DOHH2 (cell line): ENCODE data around the gene KCNK1.

ENCODE experiments used
- H3F3A ChIP-seq: fragments of 200-600 bp; sonication (generic), shearing (Covaris generic); 2 replicates; pipeline ENCODE4 v1.6.0; 2016; ENCODE audit warnings: antibody characterized with exemption, mild to moderate bottlenecking; ENCODE audit not compliant: control insufficient read depth, insufficient read depth
- H3K27ac ChIP-seq: fragments of 200-600 bp; sonication (generic); 2 replicates; pipeline ENCODE4 v1.5.1; 2014; ENCODE audit warnings: low read depth, mild to moderate bottlenecking, low read length, moderate library complexity
- H3K27me3 ChIP-seq: fragments of 200-600 bp; sonication (generic); 2 replicates; pipeline ENCODE4 v1.6.1; 2014; ENCODE audit warnings: mild to moderate bottlenecking, low read length, mixed read lengths; ENCODE audit not compliant: control insufficient read depth
- H3K36me3 ChIP-seq: fragments of 200-600 bp; sonication (generic); 2 replicates; pipeline ENCODE4 v1.6.1; 2014; ENCODE audit warnings: mild to moderate bottlenecking, low read length, moderate library complexity, mixed read lengths; ENCODE audit not compliant: control insufficient read depth
- H3K4me1 ChIP-seq: fragments of 200-600 bp; sonication (generic); 2 replicates; pipeline ENCODE4 v1.6.1; 2014; ENCODE audit warnings: mild to moderate bottlenecking, low read length, mixed read lengths; ENCODE audit not compliant: control insufficient read depth
- H3K4me2 ChIP-seq: fragments of 200-600 bp; sonication (generic); 2 replicates; pipeline ENCODE4 v1.6.0; 2014; ENCODE audit warnings: mild to moderate bottlenecking, low read length, moderate library complexity
- H3K4me3 ChIP-seq: fragments of 200-600 bp; sonication (generic); 2 replicates; pipeline ENCODE4 v1.5.1; 2014; ENCODE audit warnings: mild to moderate bottlenecking, low read length, mixed read lengths
- H3K79me2 ChIP-seq: fragments of 200-600 bp; sonication (generic); 2 replicates; pipeline ENCODE4 v1.6.1; 2014; ENCODE audit warnings: mild to moderate bottlenecking, low read length, mixed read lengths; ENCODE audit not compliant: control insufficient read depth
- H3K9me2 ChIP-seq: fragments of 200-600 bp; sonication (generic); replicated peaks from 2 replicates; pipeline ENCODE4 v1.6.1; 2014; ENCODE audit warnings: mild to moderate bottlenecking, low read length, mixed read lengths; ENCODE audit not compliant: control insufficient read depth
- H3K9me3 ChIP-seq: fragments of 200-600 bp; sonication (generic); 2 replicates; pipeline ENCODE4 v1.6.1; 2014; ENCODE audit warnings: antibody characterized with exemption, low read length, mixed read lengths; ENCODE audit not compliant: control insufficient read depth, insufficient read depth
- H4K20me1 ChIP-seq: fragments of 200-600 bp; sonication (generic); 2 replicates; pipeline ENCODE4 v1.6.0; 2014; ENCODE audit warnings: low read depth, mild to moderate bottlenecking, antibody characterized with exemption, low read length, moderate library complexity; ENCODE audit not compliant: control insufficient read depth, insufficient read depth
- EZH2phosphoT487 ChIP-seq: fragments of 200-600 bp; sonication (generic); IDR thresholded peaks from 2 replicates; pipeline ENCODE4 v1.6.1; 2017; ENCODE audit warnings: borderline replicate concordance, mild to moderate bottlenecking, antibody characterized with exemption, low read length, moderate library complexity, mixed read lengths
- TF ChIP-seq, protein P1 (sequence below): fragments of 200-600 bp; sonication (generic); IDR thresholded peaks from one replicate; pipeline ENCODE4 v1.5.1; 2014; ENCODE audit warnings: antibody characterized with exemption, mild to moderate bottlenecking, low read depth, low read length; ENCODE audit not compliant: poor library complexity, severe bottlenecking

KCNK1 gene

DNA sequence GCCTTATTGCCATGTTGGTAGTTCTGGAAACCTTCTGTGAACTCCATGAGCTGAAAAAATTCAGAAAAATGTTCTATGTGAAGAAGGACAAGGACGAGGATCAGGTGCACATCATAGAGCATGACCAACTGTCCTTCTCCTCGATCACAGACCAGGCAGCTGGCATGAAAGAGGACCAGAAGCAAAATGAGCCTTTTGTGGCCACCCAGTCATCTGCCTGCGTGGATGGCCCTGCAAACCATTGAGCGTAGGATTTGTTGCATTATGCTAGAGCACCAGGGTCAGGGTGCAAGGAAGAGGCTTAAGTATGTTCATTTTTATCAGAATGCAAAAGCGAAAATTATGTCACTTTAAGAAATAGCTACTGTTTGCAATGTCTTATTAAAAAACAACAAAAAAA lies 57.4 kb downstream of the KCNK1 start:
- H3K36me3 ChIP-seq, result no peaks in the 10 kb centered on the region
- H3K4me1 ChIP-seq, result no peaks in the 10 kb centered on the region

DNA sequence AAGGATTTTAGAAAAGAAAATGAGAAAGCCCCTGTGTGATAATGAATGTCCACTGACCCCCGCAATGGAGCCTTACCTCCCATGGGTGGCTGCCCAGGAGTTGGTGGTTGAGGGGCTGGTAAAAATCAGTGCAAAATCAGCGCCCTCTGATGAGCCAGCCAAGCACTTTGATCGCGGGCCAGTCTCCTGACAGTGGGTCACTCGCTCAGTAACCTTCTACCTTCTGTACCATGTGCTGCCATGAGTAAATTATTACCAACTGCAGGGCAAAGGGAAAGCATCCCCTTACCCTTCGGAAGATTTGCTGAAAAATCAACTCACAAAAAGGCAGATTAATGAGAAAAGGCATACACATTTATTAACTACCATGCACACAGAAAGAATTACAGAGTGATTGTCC lies 58.8 kb downstream of the KCNK1 start:
- no peaks in the 10 kb centered on the region for H3K27me3 ChIP-seq
- H3K4me1 ChIP-seq, result no peaks in the 10 kb centered on the region
- no peaks in the 10 kb centered on the region for H3K9me2 ChIP-seq
- no peaks in the 10 kb centered on the region for H3K79me2 ChIP-seq
- no peak overlapping the region for H3K4me2 ChIP-seq
- no peaks in the 10 kb centered on the region for H3K9me3 ChIP-seq
- no peaks in the 10 kb centered on the region for H3F3A ChIP-seq
- no peaks in the 10 kb centered on the region for H3K36me3 ChIP-seq
- no peak overlapping the region for H3K4me3 ChIP-seq
- H3K27ac ChIP-seq, result no peak overlapping the region
- TF ChIP-seq EZH2phosphoT487, result no peak
- TF ChIP-seq, protein P1, sequence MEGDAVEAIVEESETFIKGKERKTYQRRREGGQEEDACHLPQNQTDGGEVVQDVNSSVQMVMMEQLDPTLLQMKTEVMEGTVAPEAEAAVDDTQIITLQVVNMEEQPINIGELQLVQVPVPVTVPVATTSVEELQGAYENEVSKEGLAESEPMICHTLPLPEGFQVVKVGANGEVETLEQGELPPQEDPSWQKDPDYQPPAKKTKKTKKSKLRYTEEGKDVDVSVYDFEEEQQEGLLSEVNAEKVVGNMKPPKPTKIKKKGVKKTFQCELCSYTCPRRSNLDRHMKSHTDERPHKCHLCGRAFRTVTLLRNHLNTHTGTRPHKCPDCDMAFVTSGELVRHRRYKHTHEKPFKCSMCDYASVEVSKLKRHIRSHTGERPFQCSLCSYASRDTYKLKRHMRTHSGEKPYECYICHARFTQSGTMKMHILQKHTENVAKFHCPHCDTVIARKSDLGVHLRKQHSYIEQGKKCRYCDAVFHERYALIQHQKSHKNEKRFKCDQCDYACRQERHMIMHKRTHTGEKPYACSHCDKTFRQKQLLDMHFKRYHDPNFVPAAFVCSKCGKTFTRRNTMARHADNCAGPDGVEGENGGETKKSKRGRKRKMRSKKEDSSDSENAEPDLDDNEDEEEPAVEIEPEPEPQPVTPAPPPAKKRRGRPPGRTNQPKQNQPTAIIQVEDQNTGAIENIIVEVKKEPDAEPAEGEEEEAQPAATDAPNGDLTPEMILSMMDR, result no peak
- no peaks in the 10 kb centered on the region for H4K20me1 ChIP-seq

More for the DNA sequence above, 57.4 kb downstream of the KCNK1 start:
- no peaks in the 10 kb centered on the region for H3F3A ChIP-seq
- no peak overlapping the region for H3K27ac ChIP-seq
- H3K4me3 ChIP-seq, result no peak overlapping the region
- H3K9me3 ChIP-seq, result no peaks in the 10 kb centered on the region
- no peak overlapping the region for H3K4me2 ChIP-seq
- H3K9me2 ChIP-seq, result no peaks in the 10 kb centered on the region
- TF ChIP-seq, protein P1, result no peak
- TF ChIP-seq EZH2phosphoT487, result no peak
- no peaks in the 10 kb centered on the region for H3K27me3 ChIP-seq
- H4K20me1 ChIP-seq, result no peaks in the 10 kb centered on the region
- H3K79me2 ChIP-seq, result no peaks in the 10 kb centered on the region

DNA sequence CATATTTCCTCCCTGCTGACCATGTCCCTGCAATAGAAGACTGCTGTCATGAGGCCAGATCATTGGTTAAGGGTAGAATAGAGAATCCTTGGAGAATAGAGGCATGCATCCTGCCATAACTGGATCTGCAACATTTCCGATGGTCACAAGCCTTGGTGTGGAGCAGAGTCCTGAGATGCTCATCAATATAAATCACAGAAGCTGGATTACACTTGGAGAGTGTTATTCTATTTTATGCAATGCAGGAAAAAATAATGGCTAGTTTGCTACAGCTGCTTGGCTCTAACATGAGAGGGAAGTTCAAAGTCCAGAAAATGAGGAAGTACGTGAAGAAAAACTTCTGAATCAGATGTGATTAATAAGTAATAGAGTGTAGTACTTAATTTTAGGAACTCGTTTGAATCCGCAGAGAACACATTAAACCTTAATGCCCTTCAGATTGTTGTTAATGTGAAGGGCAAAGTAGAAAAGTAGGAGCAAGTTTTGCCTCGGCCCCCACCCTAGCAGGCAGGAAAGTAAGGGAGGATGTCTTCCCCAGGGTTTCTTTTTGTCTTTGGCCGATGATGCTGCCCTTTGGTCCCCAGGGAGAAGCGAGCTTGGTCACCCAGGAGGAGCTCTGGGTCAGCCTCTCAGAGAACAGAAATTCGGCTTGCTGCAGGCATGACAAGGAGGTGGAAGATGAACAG lies 59.5 kb downstream of the KCNK1 start:
- no peaks in the 10 kb centered on the region for H3K9me2 ChIP-seq
- no peaks in the 10 kb centered on the region for H3K79me2 ChIP-seq
- H3K4me3 ChIP-seq, result no peak overlapping the region
- no peaks in the 10 kb centered on the region for H3F3A ChIP-seq
- H3K4me1 ChIP-seq, result no peaks in the 10 kb centered on the region
- no peaks in the 10 kb centered on the region for H3K9me3 ChIP-seq
- no peaks in the 10 kb centered on the region for H3K36me3 ChIP-seq
- TF ChIP-seq, protein P1, result no peak
- TF ChIP-seq EZH2phosphoT487, result no peak
- H3K27ac ChIP-seq, result no peak overlapping the region
- no peaks in the 10 kb centered on the region for H3K27me3 ChIP-seq
- H4K20me1 ChIP-seq, result no peaks in the 10 kb centered on the region
- no peak overlapping the region for H3K4me2 ChIP-seq
